OCI-LY1 (cell line): ENCODE results near the gene EIF5.

Experiments
- H2AFZ ChIP-seq: fragments of 200-600 bp; sonication (generic), shearing (Covaris generic); 2 replicates; pipeline ENCODE4 v1.6.0; 2014; ENCODE audit warnings: antibody characterized with exemption, mild to moderate bottlenecking, low read length
- H3F3A ChIP-seq: fragments of 200-600 bp; sonication (generic), shearing (Covaris generic); 2 replicates; pipeline ENCODE4 v1.6.0; 2014; ENCODE audit warnings: mild to moderate bottlenecking, antibody characterized with exemption, low read length, moderate library complexity; ENCODE audit not compliant: insufficient read depth
- H3K27ac ChIP-seq: fragments of 200-600 bp; sonication (generic); 2 replicates; pipeline ENCODE4 v1.5.1; 2014; ENCODE audit warnings: low read length, mixed run types, mild to moderate bottlenecking, low read depth; ENCODE audit not compliant: poor library complexity, severe bottlenecking
- H3K27me3 ChIP-seq: fragments of 200-600 bp; sonication (generic); 2 replicates; pipeline ENCODE4 v1.6.0; 2014; ENCODE audit warnings: antibody characterized with exemption, mild to moderate bottlenecking, low read length, moderate library complexity; ENCODE audit not compliant: insufficient read depth
- H3K36me3 ChIP-seq: fragments of 200-600 bp; sonication (generic); 2 replicates; pipeline ENCODE4 v1.6.1; 2014; ENCODE audit warnings: mild to moderate bottlenecking, antibody characterized with exemption, low read length, moderate library complexity, mixed read lengths; ENCODE audit not compliant: insufficient read depth
- H3K4me1 ChIP-seq: fragments of 200-600 bp; sonication (generic); 2 replicates; pipeline ENCODE4 v1.5.1; 2014; ENCODE audit warnings: mild to moderate bottlenecking, low read length, moderate library complexity; ENCODE audit not compliant: insufficient read depth, severe bottlenecking
- H3K4me2 ChIP-seq: fragments of 200-600 bp; sonication (generic), shearing (Covaris generic); 2 replicates; pipeline ENCODE4 v1.6.1; 2014; ENCODE audit warnings: low read length
- H3K4me3 ChIP-seq: fragments of 200-600 bp; sonication (generic); 2 replicates; pipeline ENCODE4 v1.5.1; 2014; ENCODE audit warnings: low read length, low read depth, mild to moderate bottlenecking, mixed read lengths; ENCODE audit not compliant: poor library complexity, severe bottlenecking
- H3K79me2 ChIP-seq: fragments of 200-600 bp; shearing (Covaris generic); 2 replicates; pipeline ENCODE4 v1.6.1; 2016; ENCODE audit warnings: mixed run types, low read length, mixed read lengths; ENCODE audit not compliant: insufficient read depth
- H3K9ac ChIP-seq: fragments of 200-600 bp; sonication (generic), shearing (Covaris generic); 2 replicates; pipeline ENCODE4 v1.6.1; 2014; ENCODE audit warnings: mild to moderate bottlenecking, low read length, mixed read lengths
- H3K9me2 ChIP-seq: fragments of 200-600 bp; sonication (generic), shearing (Covaris generic); 2 replicates; pipeline ENCODE4 v1.6.1; 2014; ENCODE audit warnings: low read depth, mild to moderate bottlenecking, low read length, mixed read lengths
- H3K9me3 ChIP-seq: fragments of 200-600 bp; shearing (Covaris generic); 2 replicates; pipeline ENCODE4 v1.6.1; 2014; ENCODE audit warnings: low read length, mixed read lengths
- H4K20me1 ChIP-seq: fragments of 200-600 bp; sonication (generic), shearing (Covaris generic); 2 replicates; pipeline ENCODE4 v1.6.0; 2016; ENCODE audit warnings: mild to moderate bottlenecking, low read length; ENCODE audit not compliant: insufficient read depth
- CTCF ChIP-seq: fragments of 200-600 bp; sonication (generic), shearing (Covaris generic); IDR thresholded peaks from 2 replicates; pipeline ENCODE4 v1.5.1; 2017; ENCODE audit warnings: mild to moderate bottlenecking, antibody characterized with exemption, low read length, moderate library complexity, mixed read lengths
- EZH2 ChIP-seq: fragments of 200-600 bp; sonication (generic), shearing (Covaris generic); IDR thresholded peaks from 2 replicates; pipeline ENCODE4 v1.8.0; 2017; ENCODE audit warnings: borderline replicate concordance, mixed run types, mild to moderate bottlenecking, antibody characterized with exemption, low read length, moderate library complexity, mixed read lengths

EIF5 gene

GRCh38 chr14:103317976-103318580 lies 16.0 kb upstream of the EIF5 start:
- Histone ChIP-seq H3K36me3 (no peaks in the 10 kb centered on the region), H3K79me2 (no peaks in the 10 kb centered on the region), H3K9me3 (no peaks in the 10 kb centered on the region), H3K4me2 (no peak overlapping the region), H3K27ac (no peak overlapping the region), H4K20me1 (no peaks in the 10 kb centered on the region), H3K9ac (no peak overlapping the region), H3K27me3 (0 out of 2 replicates have a peak, but pooled peaks cover 9% of the 10 kb centered on the region), H3K9me2 (no peaks in the 10 kb centered on the region), H3F3A (no peaks in the 10 kb centered on the region), H3K4me1 (peaks cover 5% of the 10 kb centered on the region), H3K4me3 (no peak overlapping the region), H2AFZ (no peak overlapping the region)
- TF ChIP-seq EZH2 (no peak), CTCF (no peak)

GRCh38 chr14:103318750-103319419 lies 15.2 kb upstream of the EIF5 start:
- Histone ChIP-seq H2AFZ (no peak overlapping the region), H3K79me2 (no peaks in the 10 kb centered on the region), H4K20me1 (no peaks in the 10 kb centered on the region), H3K36me3 (no peaks in the 10 kb centered on the region), H3K4me2 (no peak overlapping the region), H3K4me1 (peaks cover 5% of the 10 kb centered on the region), H3K27me3 (0 out of 2 replicates have a peak, but pooled peaks cover 9% of the 10 kb centered on the region), H3K27ac (no peak overlapping the region), H3K9me3 (no peaks in the 10 kb centered on the region), H3F3A (no peaks in the 10 kb centered on the region), H3K4me3 (no peak overlapping the region), H3K9me2 (no peaks in the 10 kb centered on the region), H3K9ac (no peak overlapping the region)
- no peak for TF ChIP-seq CTCF
- TF ChIP-seq EZH2, result no peak

- H2AFZ ChIP-seq, result no peak overlapping the region
- TF ChIP-seq CTCF, result no peak
- TF ChIP-seq EZH2, result no peak
- H3K27me3 ChIP-seq, result 0 out of 2 replicates have a peak, but pooled peaks cover 9% of the 10 kb centered on the region
- H3K4me2 ChIP-seq, result no peak overlapping the region
- no peaks in the 10 kb centered on the region for H3F3A ChIP-seq
- H4K20me1 ChIP-seq, result no peaks in the 10 kb centered on the region
- H3K4me3 ChIP-seq, result no peak overlapping the region
- no peak overlapping the region for H3K27ac ChIP-seq
- no peaks in the 10 kb centered on the region for H3K36me3 ChIP-seq
- no peak overlapping the region for H3K9ac ChIP-seq
- no peaks in the 10 kb centered on the region for H3K79me2 ChIP-seq
- H3K9me3 ChIP-seq, result no peaks in the 10 kb centered on the region
- no peaks in the 10 kb centered on the region for H3K9me2 ChIP-seq
- peaks cover 5% of the 10 kb centered on the region for H3K4me1 ChIP-seq
Observed at GRCh38 chr14:103319422-103319821, 14.6 kb upstream of the EIF5 start.
